Measurements from ENCODE around the gene AOC3. TPM values are rescaled to one million over a fixed set of nuclear protein-coding genes. Genes with fewer than 3 reads are reported as not detected.

The AOC3 gene
- total RNA-seq, 1 experiment from 2014 or later: 0.44 TPM

- BruUV-seq (replicated peaks): no TSS peak
- H3K4me1 Mint-ChIP-seq (ENCODE audit: insufficient read depth, unreplicated experiment): no peaks in the 10 kb centered on the region
- DNase-seq (ENCODE audit: unreplicated experiment): no peak
- CTCF ChIA-PET: interaction anchor here (0.6 to 1.0 kb wide), 2 partner anchors 10 to 85 kb away, joined by 3 read pairs; no protein-coding TSS in a partner anchor
- no peak overlapping the region for H3K4me3 Mint-ChIP-seq (ENCODE audit: unreplicated experiment)
- no peak overlapping the region for H3K27ac Mint-ChIP-seq (ENCODE audit: low read depth, unreplicated experiment)
- no peaks in the 10 kb centered on the region for H3K9me3 Mint-ChIP-seq (ENCODE audit: unreplicated experiment)
- intact Hi-C loops (cut with micrococcal nuclease): no loop called here
- peaks cover 37% of the 10 kb centered on the region for H3K27me3 Mint-ChIP-seq (ENCODE audit: insufficient read depth, unreplicated experiment)
- POLR2A ChIA-PET: interaction anchor here (1.0 kb wide), 1 partner anchor 15 kb away, joined by 3 read pairs; no protein-coding TSS in a partner anchor
- H3K36me3 Mint-ChIP-seq (ENCODE audit: insufficient read depth, unreplicated experiment): no peaks in the 10 kb centered on the region
- TF ChIP-seq CTCF (IDR thresholded peaks at IDR 0.05; ENCODE audit: unreplicated experiment): no peak
These were observed 1.4 kb downstream of the AOC3 start for GRCh38 chr17:42852351-42852750.

GRCh38 chr17:42853004-42853403 lies 2.0 kb downstream of the AOC3 start:
- TF ChIP-seq CTCF (IDR thresholded peaks at IDR 0.05; ENCODE audit: unreplicated experiment): no peak
- POLR2A ChIA-PET: interaction anchor here (0.6 to 1.0 kb wide), 2 partner anchors 14 to 292 kb away, joined by 3 to 4 read pairs; no protein-coding TSS in a partner anchor
- Mint-ChIP-seq H3K4me1 (ENCODE audit: insufficient read depth, unreplicated experiment) (no peaks in the 10 kb centered on the region), H3K36me3 (ENCODE audit: insufficient read depth, unreplicated experiment) (no peaks in the 10 kb centered on the region), H3K27me3 (ENCODE audit: insufficient read depth, unreplicated experiment) (peaks cover 38% of the 10 kb centered on the region), H3K4me3 (ENCODE audit: unreplicated experiment) (no peak overlapping the region), H3K27ac (ENCODE audit: low read depth, unreplicated experiment) (no peak overlapping the region), H3K9me3 (ENCODE audit: unreplicated experiment) (no peaks in the 10 kb centered on the region)
- CTCF ChIA-PET: interaction anchor here (1.0 kb wide), 1 partner anchor 10 kb away, joined by 3 read pairs; no protein-coding TSS in a partner anchor
- DNase-seq (ENCODE audit: unreplicated experiment): no peak
- BruUV-seq (replicated peaks): no TSS peak
- intact Hi-C loops (cut with micrococcal nuclease): no loop called here

- TF ChIP-seq CTCF (IDR thresholded peaks at IDR 0.05; ENCODE audit: unreplicated experiment): no peak
- ChIA-PET POLR2A (no interaction called here), CTCF (no interaction called here)
- H3K27me3 Mint-ChIP-seq (ENCODE audit: insufficient read depth, unreplicated experiment): peaks cover 38% of the 10 kb centered on the region
- intact Hi-C loops (cut with micrococcal nuclease): no loop called here
- BruUV-seq (replicated peaks): no TSS peak
- H3K4me1 Mint-ChIP-seq (ENCODE audit: insufficient read depth, unreplicated experiment): no peaks in the 10 kb centered on the region
- no peak overlapping the region for H3K4me3 Mint-ChIP-seq (ENCODE audit: unreplicated experiment)
- no peaks in the 10 kb centered on the region for H3K36me3 Mint-ChIP-seq (ENCODE audit: insufficient read depth, unreplicated experiment)
- no peaks in the 10 kb centered on the region for H3K9me3 Mint-ChIP-seq (ENCODE audit: unreplicated experiment)
- no peak for DNase-seq (ENCODE audit: unreplicated experiment)
- H3K27ac Mint-ChIP-seq (ENCODE audit: low read depth, unreplicated experiment): no peak overlapping the region
These were observed 2.6 kb downstream of the AOC3 start for GRCh38 chr17:42853597-42853967.

- POLR2A ChIA-PET: interaction anchor here (1.9 kb wide), 1 partner anchor 9 kb away, joined by 6 read pairs; the partner anchor contains the start of gene AOC2
- no peak for TF ChIP-seq CTCF (IDR thresholded peaks at IDR 0.05; ENCODE audit: unreplicated experiment)
- H3K4me3 Mint-ChIP-seq (ENCODE audit: unreplicated experiment): no peak overlapping the region
- no TSS peak for BruUV-seq (replicated peaks)
- CTCF ChIA-PET: interaction anchor here (1.0 kb wide), 1 partner anchor 10 kb away, joined by 3 read pairs; no protein-coding TSS in a partner anchor
- H3K4me1 Mint-ChIP-seq (ENCODE audit: insufficient read depth, unreplicated experiment): no peaks in the 10 kb centered on the region
- intact Hi-C loops (cut with micrococcal nuclease): no loop called here
- no peak for DNase-seq (ENCODE audit: unreplicated experiment)
- peaks cover 44% of the 10 kb centered on the region for H3K27me3 Mint-ChIP-seq (ENCODE audit: insufficient read depth, unreplicated experiment)
- H3K36me3 Mint-ChIP-seq (ENCODE audit: insufficient read depth, unreplicated experiment): no peaks in the 10 kb centered on the region
- H3K27ac Mint-ChIP-seq (ENCODE audit: low read depth, unreplicated experiment): no peak overlapping the region
- no peaks in the 10 kb centered on the region for H3K9me3 Mint-ChIP-seq (ENCODE audit: unreplicated experiment)
These were observed 3.2 kb downstream of the AOC3 start for GRCh38 chr17:42853968-42854790.
